HepG2 (cell line): ENCODE results near the gene TMEM269. TPM values are rescaled to one million over a fixed set of nuclear protein-coding genes. Genes with fewer than 3 reads are reported as not detected.

Source experiments
- ATAC-seq: fragments of 200-7000 bp; cut with Tn5 transposase; 3 replicates; pipeline ENCODE4 v1.9.1; 2020; ENCODE audit warnings: mild to moderate bottlenecking, moderate library complexity
- BruUV-seq: library from RNA; stranded (reverse); fragments of 400-500 nt; replicated peaks from 2 replicates; lab custom pipeline; 2021; lab: Mats Ljungman, UMichigan
- CTCF ChIA-PET: fragments of 300-600 bp; formaldehyde crosslinking; extraction: SDS; loops from one replicate; lab custom pipeline; 2021; ENCODE audit warnings: low total read pairs, inconsistent platforms, low intra/inter-chr PET ratio; lab: Yijun Ruan, JAX
- POLR2A ChIA-PET: fragments of 350-600 bp; sonication (Branson Sonifier 250); formaldehyde crosslinking; loops from one replicate; lab custom pipeline; 2020; ENCODE audit warnings: antibody characterized with exemption, inconsistent platforms; lab: Yijun Ruan, JAX
- DNase-seq: peaks from one replicate; pipeline ENCODE4 v3.0.0-alpha.2; 2015; ENCODE audit warnings: low spot score
- FAIRE-seq: peaks from 3 replicates; lab custom pipeline; 2011; peaks lifted over from hg19 to GRCh38; lab: Jason Lieb, UNC
- H2AFZ ChIP-seq: one replicate; pipeline ENCODE4 v1.6.1; 2011; ENCODE audit warnings: low read length, inconsistent platforms
- H3K27ac ChIP-seq: fragments of 300-600 bp; 3 replicates; pipeline ENCODE4 v1.8.0; 2011; ENCODE audit warnings: mixed run types, mild to moderate bottlenecking, mixed read lengths, low read length, inconsistent platforms; ENCODE audit not compliant: insufficient read depth; ENCODE audit errors: extremely low read length
- H3K27me3 ChIP-seq, 2 experiments: fragments of 200-600 bp in 1 of 2; 2 replicates in 1 of 2; 3 replicates in 1 of 2; pipeline versions ENCODE4 v1.6.0 to v1.8.0; 2011; ENCODE audit warnings: low read length in 2 of 2, mild to moderate bottlenecking in 2 of 2, moderate library complexity in 2 of 2, inconsistent platforms in 1 of 2; ENCODE audit not compliant: insufficient read depth in 2 of 2, control insufficient read depth in 1 of 2
- H3K36me3 ChIP-seq, 2 experiments: fragments of 200-600 bp in 1 of 2; replicated peaks in 1 of 2; 2 replicates in 1 of 2; 3 replicates in 1 of 2; pipeline versions ENCODE4 v1.5.1 to v1.8.0; 2011; ENCODE audit warnings: low read length in 2 of 2, inconsistent platforms in 1 of 2; ENCODE audit not compliant: insufficient read depth in 2 of 2, control insufficient read depth in 1 of 2
- H3K4me1 ChIP-seq: 2 replicates; pipeline ENCODE4 v1.5.1; 2012; ENCODE audit warnings: low read length, inconsistent platforms; ENCODE audit not compliant: insufficient read depth
- H3K4me2 ChIP-seq: 2 replicates; pipeline ENCODE4 v1.6.0; 2011; ENCODE audit warnings: low read depth, low read length, inconsistent platforms
- H3K4me3 ChIP-seq, 3 experiments: fragments of 200-600 bp in 1 of 3; sonication (generic), shearing (Covaris generic) in 1 of 3; replicated peaks in 1 of 3; 2 replicates each; pipeline ENCODE4 v1.5.1; 2011 to 2016; ENCODE audit warnings: low read length in 3 of 3, inconsistent platforms in 2 of 3, low read depth in 2 of 3, mild to moderate bottlenecking in 2 of 3, control low read depth in 1 of 3, mixed read lengths in 1 of 3; ENCODE audit not compliant: insufficient read depth in 1 of 3
- H3K79me2 ChIP-seq: one replicate; pipeline ENCODE4 v1.6.1; 2011; ENCODE audit warnings: low read length, inconsistent platforms; ENCODE audit not compliant: insufficient read depth
- H3K9ac ChIP-seq: 2 replicates; pipeline ENCODE4 v1.6.0; 2011; ENCODE audit warnings: mild to moderate bottlenecking, low read depth, low read length, inconsistent platforms; ENCODE audit not compliant: insufficient read depth
- H3K9me3 ChIP-seq: 2 replicates; pipeline ENCODE4 v1.5.1; 2012; ENCODE audit warnings: mild to moderate bottlenecking, low read length
- H4K20me1 ChIP-seq: 2 replicates; pipeline ENCODE4 v1.6.0; 2011; ENCODE audit warnings: inconsistent platforms, mild to moderate bottlenecking, low read length, moderate library complexity; ENCODE audit not compliant: insufficient read depth
- PAF1 ChIP-seq: IDR thresholded peaks from 2 replicates; pipeline ENCODE4 v1.6.1; 2016; ENCODE audit warnings: missing genetic modification reagents, missing compliant biosample characterization
- PHF5A ChIP-seq: IDR thresholded peaks from one replicate; pipeline ENCODE4 v1.6.1; 2018; ENCODE audit warnings: low read depth, missing genetic modification reagents; ENCODE audit not compliant: unreplicated experiment
- POLR2A ChIP-seq, 2 experiments: IDR thresholded peaks; 2 replicates each; pipeline ENCODE4 v1.6.1; 2011; ENCODE audit warnings: low read depth in 2 of 2, low read length in 2 of 2, mild to moderate bottlenecking in 1 of 2, moderate library complexity in 1 of 2; ENCODE audit not compliant: insufficient read depth in 1 of 2
- ZFP1 ChIP-seq: IDR thresholded peaks from 2 replicates; pipeline ENCODE4 v1.6.1; 2016
- ZNF430 ChIP-seq: sonication (generic); formaldehyde crosslinking; IDR thresholded peaks from 2 replicates; pipeline ENCODE4 v1.9.0; 2021; ENCODE audit warnings: mild to moderate bottlenecking, missing genetic modification reagents
- ZNF503 ChIP-seq: sonication (generic); formaldehyde crosslinking; IDR thresholded peaks from 2 replicates; pipeline ENCODE4 v1.4.0; 2020; ENCODE audit warnings: missing genetic modification reagents
- ZNF772 ChIP-seq: sonication (generic); formaldehyde crosslinking; IDR thresholded peaks from 2 replicates; pipeline ENCODE4 v1.5.0; 2020; ENCODE audit warnings: mild to moderate bottlenecking, missing genetic modification reagents
- ZNF777 ChIP-seq: sonication (generic); formaldehyde crosslinking; IDR thresholded peaks from 2 replicates; pipeline ENCODE4 v1.4.0; 2020; ENCODE audit warnings: missing genetic modification reagents
- WGBS: methylation state at CpG from one replicate; pipeline ENCODE4 v1.1.6; 2017; ENCODE audit warnings: low lambda C conversion rate; 5-methylcytosine and 5-hydroxymethylcytosine counted together
- in situ Hi-C: cut with HindIII; loops from 2 replicates; pipeline ENCODE4 v1.10.0; 2017; ENCODE audit warnings: low pct_unique_long_range_greater_than_20kb; ENCODE audit not compliant: extremely low pct_ligation_motif_present
- intact Hi-C: fragments of 100-400 bp; cut with micrococcal nuclease; formaldehyde crosslinking; loops from one replicate; pipeline ENCODE4 v1.10.0; 2022; ENCODE audit not compliant: unreplicated experiment
- polyA plus RNA-seq, 8 experiments: library from polyadenylated mRNA; depleted of rRNA in 3 of 8; stranded (reverse) in 7 of 8; unstranded in 1 of 8; fragments of >200 nt; fragmentation: Illumina TruSeq in 4 of 8; extraction: Trizol in 4 of 8; gene quantifications; 2 replicates each; pipeline versions ENCODE4 v1.2.1 to v1.2.3, GENCODE V29; 2011 to 2016; ENCODE audit warnings: low read depth in 4 of 8, missing spikeins in 1 of 8, mixed read lengths in 1 of 8; ENCODE audit not compliant: insufficient read depth in 1 of 8
- total RNA-seq, 5 experiments: library from RNA; depleted of rRNA; stranded (reverse); fragments of >200 nt; fragmentation: Illumina TruSeq; extraction: Trizol; gene quantifications; 2 replicates each; pipeline ENCODE4 v1.2.3, GENCODE V29; 2016; ENCODE audit warnings: low read depth in 1 of 5
- TF ChIP-seq, protein P1 (sequence below): sonication (generic); formaldehyde crosslinking; IDR thresholded peaks from one replicate; pipeline ENCODE4 v1.5.1; 2020; ENCODE audit warnings: mild to moderate bottlenecking, missing genetic modification reagents; ENCODE audit errors: not compliant biosample characterization
- TF ChIP-seq, protein P2 (sequence below): sonication (generic); formaldehyde crosslinking; IDR thresholded peaks from 2 replicates; pipeline ENCODE4 v1.4.0; 2020; ENCODE audit warnings: missing genetic modification reagents
- TF ChIP-seq, protein P3 (sequence below): fragments of 450-650 bp; IDR thresholded peaks from 2 replicates; pipeline ENCODE4 v1.6.1; 2017

The TMEM269 gene
- total and polyA plus RNA-seq, 2 of the 13 experiments (the other 11 are each of a cell fraction or from before 2014, with no cell fraction given), result 0.15 to 0.21 TPM

DNA sequence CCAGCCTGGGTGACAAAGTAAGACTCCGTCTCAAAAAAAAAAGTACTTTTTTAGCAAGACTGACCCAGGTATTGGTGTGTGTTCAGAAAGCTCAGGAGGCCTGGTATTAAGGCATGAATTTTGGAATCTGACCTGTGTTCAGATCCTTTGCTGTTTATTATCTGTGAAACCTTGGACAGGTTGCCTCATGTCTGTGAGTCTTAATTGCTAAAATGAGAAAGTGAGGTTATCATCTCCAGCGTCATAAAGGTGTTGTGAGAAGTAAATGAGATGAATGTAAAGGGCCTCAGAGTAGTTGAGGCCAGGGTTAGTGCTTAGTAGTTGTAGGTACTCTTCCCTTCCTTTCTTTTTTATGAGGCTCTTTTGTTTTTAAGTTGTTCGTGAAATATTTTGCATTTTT is 15.0 kb upstream of the TMEM269 start:
- H3K4me1 ChIP-seq, result peaks cover 38% of the 10 kb centered on the region
- no peak overlapping the region for H3K27ac ChIP-seq
- CTCF ChIA-PET, result no interaction called here
- H3K4me2 ChIP-seq, result no peak overlapping the region
- no peak for ATAC-seq
- intact Hi-C loops (loop anchor here (5.0 kb wide), 1 partner anchor 47 kb away; the partner anchor contains the start of genes ERMAP and SVBP), in situ Hi-C loops (no loop called here)
- TF ChIP-seq ZNF772 (CRISPR knock-in tag), result no peak
- TF ChIP-seq, protein P1, sequence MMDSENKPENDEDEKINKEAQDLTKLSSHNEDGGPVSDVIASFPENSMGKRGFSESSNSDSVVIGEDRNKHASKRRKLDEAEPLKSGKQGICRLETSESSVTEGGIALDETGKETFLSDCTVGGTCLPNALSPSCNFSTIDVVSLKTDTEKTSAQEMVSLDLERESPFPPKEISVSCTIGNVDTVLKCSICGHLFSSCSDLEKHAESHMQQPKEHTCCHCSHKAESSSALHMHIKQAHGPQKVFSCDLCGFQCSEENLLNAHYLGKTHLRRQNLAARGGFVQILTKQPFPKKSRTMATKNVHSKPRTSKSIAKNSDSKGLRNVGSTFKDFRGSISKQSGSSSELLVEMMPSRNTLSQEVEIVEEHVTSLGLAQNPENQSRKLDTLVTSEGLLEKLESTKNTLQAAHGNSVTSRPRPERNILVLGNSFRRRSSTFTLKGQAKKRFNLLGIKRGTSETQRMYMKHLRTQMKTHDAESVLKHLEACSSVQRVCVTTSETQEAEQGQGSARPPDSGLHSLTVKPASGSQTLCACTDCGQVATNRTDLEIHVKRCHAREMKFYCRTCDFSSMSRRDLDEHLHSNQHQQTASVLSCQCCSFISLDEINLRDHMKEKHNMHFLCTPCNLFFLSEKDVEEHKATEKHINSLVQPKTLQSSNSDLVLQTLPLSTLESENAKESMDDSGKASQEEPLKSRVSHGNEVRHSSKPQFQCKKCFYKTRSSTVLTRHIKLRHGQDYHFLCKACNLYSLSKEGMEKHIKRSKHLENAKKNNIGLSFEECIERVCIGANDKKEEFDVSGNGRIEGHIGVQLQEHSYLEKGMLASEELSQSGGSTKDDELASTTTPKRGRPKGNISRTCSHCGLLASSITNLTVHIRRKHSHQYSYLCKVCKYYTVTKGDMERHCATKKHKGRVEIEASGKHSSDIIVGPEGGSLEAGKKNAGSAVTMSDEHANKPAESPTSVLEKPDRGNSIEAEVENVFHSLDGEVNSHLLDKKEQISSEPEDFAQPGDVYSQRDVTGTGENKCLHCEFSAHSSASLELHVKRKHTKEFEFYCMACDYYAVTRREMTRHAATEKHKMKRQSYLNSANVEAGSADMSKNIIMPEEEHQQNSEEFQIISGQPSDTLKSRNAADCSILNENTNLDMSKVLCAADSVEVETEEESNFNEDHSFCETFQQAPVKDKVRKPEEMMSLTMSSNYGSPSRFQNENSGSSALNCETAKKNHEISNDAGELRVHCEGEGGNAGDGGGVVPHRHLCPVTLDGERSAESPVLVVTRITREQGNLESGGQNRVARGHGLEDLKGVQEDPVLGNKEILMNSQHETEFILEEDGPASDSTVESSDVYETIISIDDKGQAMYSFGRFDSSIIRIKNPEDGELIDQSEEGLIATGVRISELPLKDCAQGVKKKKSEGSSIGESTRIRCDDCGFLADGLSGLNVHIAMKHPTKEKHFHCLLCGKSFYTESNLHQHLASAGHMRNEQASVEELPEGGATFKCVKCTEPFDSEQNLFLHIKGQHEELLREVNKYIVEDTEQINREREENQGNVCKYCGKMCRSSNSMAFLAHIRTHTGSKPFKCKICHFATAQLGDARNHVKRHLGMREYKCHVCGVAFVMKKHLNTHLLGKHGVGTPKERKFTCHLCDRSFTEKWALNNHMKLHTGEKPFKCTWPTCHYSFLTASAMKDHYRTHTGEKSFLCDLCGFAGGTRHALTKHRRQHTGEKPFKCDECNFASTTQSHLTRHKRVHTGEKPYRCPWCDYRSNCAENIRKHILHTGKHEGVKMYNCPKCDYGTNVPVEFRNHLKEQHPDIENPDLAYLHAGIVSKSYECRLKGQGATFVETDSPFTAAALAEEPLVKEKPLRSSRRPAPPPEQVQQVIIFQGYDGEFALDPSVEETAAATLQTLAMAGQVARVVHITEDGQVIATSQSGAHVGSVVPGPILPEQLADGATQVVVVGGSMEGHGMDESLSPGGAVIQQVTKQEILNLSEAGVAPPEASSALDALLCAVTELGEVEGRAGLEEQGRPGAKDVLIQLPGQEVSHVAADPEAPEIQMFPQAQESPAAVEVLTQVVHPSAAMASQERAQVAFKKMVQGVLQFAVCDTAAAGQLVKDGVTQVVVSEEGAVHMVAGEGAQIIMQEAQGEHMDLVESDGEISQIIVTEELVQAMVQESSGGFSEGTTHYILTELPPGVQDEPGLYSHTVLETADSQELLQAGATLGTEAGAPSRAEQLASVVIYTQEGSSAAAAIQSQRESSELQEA (CRISPR knock-in tag), result no peak
- TF ChIP-seq, protein P2, sequence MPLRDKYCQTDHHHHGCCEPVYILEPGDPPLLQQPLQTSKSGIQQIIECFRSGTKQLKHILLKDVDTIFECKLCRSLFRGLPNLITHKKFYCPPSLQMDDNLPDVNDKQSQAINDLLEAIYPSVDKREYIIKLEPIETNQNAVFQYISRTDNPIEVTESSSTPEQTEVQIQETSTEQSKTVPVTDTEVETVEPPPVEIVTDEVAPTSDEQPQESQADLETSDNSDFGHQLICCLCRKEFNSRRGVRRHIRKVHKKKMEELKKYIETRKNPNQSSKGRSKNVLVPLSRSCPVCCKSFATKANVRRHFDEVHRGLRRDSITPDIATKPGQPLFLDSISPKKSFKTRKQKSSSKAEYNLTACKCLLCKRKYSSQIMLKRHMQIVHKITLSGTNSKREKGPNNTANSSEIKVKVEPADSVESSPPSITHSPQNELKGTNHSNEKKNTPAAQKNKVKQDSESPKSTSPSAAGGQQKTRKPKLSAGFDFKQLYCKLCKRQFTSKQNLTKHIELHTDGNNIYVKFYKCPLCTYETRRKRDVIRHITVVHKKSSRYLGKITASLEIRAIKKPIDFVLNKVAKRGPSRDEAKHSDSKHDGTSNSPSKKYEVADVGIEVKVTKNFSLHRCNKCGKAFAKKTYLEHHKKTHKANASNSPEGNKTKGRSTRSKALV (CRISPR knock-in tag), result no peak
- TF ChIP-seq, protein P3, sequence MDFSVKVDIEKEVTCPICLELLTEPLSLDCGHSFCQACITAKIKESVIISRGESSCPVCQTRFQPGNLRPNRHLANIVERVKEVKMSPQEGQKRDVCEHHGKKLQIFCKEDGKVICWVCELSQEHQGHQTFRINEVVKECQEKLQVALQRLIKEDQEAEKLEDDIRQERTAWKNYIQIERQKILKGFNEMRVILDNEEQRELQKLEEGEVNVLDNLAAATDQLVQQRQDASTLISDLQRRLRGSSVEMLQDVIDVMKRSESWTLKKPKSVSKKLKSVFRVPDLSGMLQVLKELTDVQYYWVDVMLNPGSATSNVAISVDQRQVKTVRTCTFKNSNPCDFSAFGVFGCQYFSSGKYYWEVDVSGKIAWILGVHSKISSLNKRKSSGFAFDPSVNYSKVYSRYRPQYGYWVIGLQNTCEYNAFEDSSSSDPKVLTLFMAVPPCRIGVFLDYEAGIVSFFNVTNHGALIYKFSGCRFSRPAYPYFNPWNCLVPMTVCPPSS, result no peak
- TF ChIP-seq ZNF503 (CRISPR knock-in tag), result no peak
- no peak for TF ChIP-seq PAF1
- no peak for TF ChIP-seq POLR2A (IDR thresholded peaks at IDR 0.05; ENCODE audit: insufficient read depth in 1 of 2, low read depth in 2 of 2, low read length in 2 of 2)
- no peak for TF ChIP-seq PHF5A (CRISPR knock-in tag)
- TF ChIP-seq ZNF430 (CRISPR knock-in tag), result no peak
- TF ChIP-seq ZFP1 (CRISPR knock-in tag), result no peak
- no peak for TF ChIP-seq ZNF777 (CRISPR knock-in tag)
- no peak overlapping the region for H3K9ac ChIP-seq
- FAIRE-seq, result no peak
- H3K4me3 ChIP-seq, result no peak overlapping the region
- no peak for DNase-seq
- peaks cover 5 to 22% of the 10 kb centered on the region in 2 experiments for H3K36me3 ChIP-seq
- no peaks in the 10 kb centered on the region for H4K20me1 ChIP-seq
- peaks cover 0 to 4% of the 10 kb centered on the region in 2 experiments; a peak in 1 of 5 replicates for H3K27me3 ChIP-seq
- POLR2A ChIA-PET, result no interaction called here
- WGBS, result 97% methylated on average over 3 of the region's 3 CpGs
- peaks cover 66% of the 10 kb centered on the region for H3K79me2 ChIP-seq
- no peak overlapping the region for H2AFZ ChIP-seq
- no peaks in the 10 kb centered on the region for H3K9me3 ChIP-seq
- no TSS peak for BruUV-seq
